ENCODE data around the gene NPAS3.

GRCh38 chr14:33734387-33734786 is 795.7 kb downstream of the NPAS3 start:
- TF ChIP-seq POLR2AphosphoS5 (IDR thresholded peaks at IDR 0.05; ENCODE audit: borderline replicate concordance, low read depth, low read length) (no peak), EZH2 (IDR thresholded peaks at IDR 0.05) (no peak), FOXP2 (optimal IDR thresholded peaks at IDR 0.05; ENCODE audit: control extremely low read depth, extremely low read length, insufficient read depth) (no peak)
